H1 (cell line): ENCODE measurements around the gene SIGLEC12. TPM values are rescaled to one million over a fixed set of nuclear protein-coding genes. Genes with fewer than 3 reads are reported as not detected.

Source experiments
- CTCF ChIA-PET: fragments of 300-600 bp; sonication (Branson Sonifier 250); formaldehyde crosslinking; loops from one replicate; lab custom pipeline; 2021; ENCODE audit not compliant: partially characterized antibody; lab: Charles Lee
- POLR2A ChIA-PET: fragments of 300-600 bp; sonication (Branson Sonifier 250); formaldehyde crosslinking; loops from one replicate; lab custom pipeline; 2021; ENCODE audit warnings: inconsistent platforms; ENCODE audit not compliant: partially characterized antibody; lab: Charles Lee
- DNase-seq, 2 experiments: peaks; one replicate each; pipeline versions ENCODE4 v3.0.0 to v3.0.0-alpha.2; 2010 to 2022; ENCODE audit warnings: low spot score in 2 of 2, low read depth in 1 of 2, mixed read lengths in 1 of 2
- FAIRE-seq: peaks from 2 replicates; lab custom pipeline; 2011; peaks lifted over from hg19 to GRCh38; lab: Jason Lieb, UNC
- H2AFZ ChIP-seq: 2 replicates; pipeline ENCODE4 v1.8.1; 2012; ENCODE audit warnings: low read length, inconsistent platforms
- H2AK5ac ChIP-seq: 2 replicates; pipeline ENCODE4 v1.6.1; 2013; ENCODE audit warnings: low read depth, low read length
- H2BK120ac ChIP-seq: replicated peaks from 2 replicates; pipeline ENCODE3; 2013; ENCODE audit warnings: low read depth, low read length, inconsistent platforms
- H2BK12ac ChIP-seq: 2 replicates; pipeline ENCODE4 v1.6.1; 2013; ENCODE audit warnings: low read depth, low read length
- H2BK15ac ChIP-seq: 2 replicates; pipeline ENCODE4 v1.6.1; 2013; ENCODE audit warnings: low read length
- H2BK20ac ChIP-seq: 2 replicates; pipeline ENCODE4 v1.6.1; 2013; ENCODE audit warnings: low read length
- H2BK5ac ChIP-seq: 2 replicates; pipeline ENCODE4 v1.6.1; 2013; ENCODE audit warnings: low read depth, low read length
- H3K14ac ChIP-seq: 2 replicates; pipeline ENCODE4 v1.6.1; 2013; ENCODE audit warnings: inconsistent platforms; ENCODE audit not compliant: insufficient read length
- H3K18ac ChIP-seq: 2 replicates; pipeline ENCODE4 v1.6.1; 2013; ENCODE audit warnings: low read length; ENCODE audit errors: extremely low read depth
- H3K23ac ChIP-seq: 2 replicates; pipeline ENCODE4 v1.6.1; 2013; ENCODE audit warnings: inconsistent platforms; ENCODE audit not compliant: insufficient read length
- H3K23me2 ChIP-seq: 2 replicates; pipeline ENCODE4 v1.6.1; 2013; ENCODE audit warnings: low read depth, low read length
- H3K27ac ChIP-seq: 2 replicates; pipeline ENCODE4 v1.6.1; 2011; ENCODE audit warnings: low read depth, low read length, inconsistent platforms
- H3K27me3 ChIP-seq, 4 experiments: replicated peaks in 1 of 4; 1 replicate in 1 of 4; 2 replicates in 3 of 4; pipeline versions ENCODE4 v1.6.1 to v1.8.1; 2011 to 2013; ENCODE audit warnings: low read length in 3 of 4, mild to moderate bottlenecking in 3 of 4, inconsistent platforms in 2 of 4, mixed read lengths in 2 of 4, moderate library complexity in 1 of 4; ENCODE audit not compliant: control insufficient read depth in 3 of 4, insufficient read depth in 3 of 4; ENCODE audit errors: extremely low read depth in 1 of 4
- H3K36me3 ChIP-seq, 4 experiments: 2 replicates each; pipeline versions ENCODE4 v1.6.1 to v1.8.1; 2011 to 2013; ENCODE audit warnings: mild to moderate bottlenecking in 4 of 4, low read length in 3 of 4, moderate library complexity in 2 of 4, control low read depth in 1 of 4, inconsistent platforms in 1 of 4; ENCODE audit not compliant: insufficient read depth in 4 of 4, control insufficient read depth in 2 of 4
- H3K4ac ChIP-seq: replicated peaks from 2 replicates; pipeline ENCODE3; 2013; ENCODE audit warnings: low read length, low read depth, mixed read lengths, inconsistent platforms; ENCODE audit not compliant: insufficient read length
- H3K4me1 ChIP-seq, 4 experiments: replicated peaks in 1 of 4; 1 replicate in 1 of 4; 2 replicates in 3 of 4; pipeline versions ENCODE4 v1.6.1 to v1.8.1; 2011 to 2013; ENCODE audit warnings: low read length in 3 of 4, inconsistent platforms in 2 of 4, mixed read lengths in 1 of 4; ENCODE audit not compliant: insufficient read depth in 4 of 4, control insufficient read depth in 3 of 4
- H3K4me2 ChIP-seq, 2 experiments: 2 replicates each; pipeline versions ENCODE4 v1.6.1 to v1.8.1; 2011 to 2013; ENCODE audit warnings: low read depth in 2 of 2, low read length in 2 of 2, control low read depth in 1 of 2, inconsistent platforms in 1 of 2, mild to moderate bottlenecking in 1 of 2; ENCODE audit not compliant: insufficient read depth in 1 of 2
- H3K4me3 ChIP-seq, 4 experiments: fragments of 200-600, 300-600 bp in 1 of 4; sonication (generic), shearing (Covaris generic), sonication (Bioruptor Twin) in 1 of 4; 2 replicates each; pipeline versions ENCODE4 v1.5.1 to v1.8.1; 2011 to 2016; ENCODE audit warnings: low read length in 4 of 4, low read depth in 3 of 4, control low read depth in 2 of 4, inconsistent platforms in 2 of 4, mild to moderate bottlenecking in 2 of 4, mixed read lengths in 1 of 4, moderate library complexity in 1 of 4; ENCODE audit not compliant: insufficient read depth in 2 of 4; ENCODE audit errors: extremely low read depth in 1 of 4
- H3K56ac ChIP-seq: replicated peaks from 2 replicates; pipeline ENCODE3; 2013; ENCODE audit warnings: low read depth, mild to moderate bottlenecking, mixed read lengths, low read length, inconsistent platforms; ENCODE audit not compliant: insufficient read length
- H3K79me1 ChIP-seq: 2 replicates; pipeline ENCODE4 v1.6.1; 2013; ENCODE audit warnings: low read depth, low read length, control low read depth
- H3K79me2 ChIP-seq, 2 experiments: 2 replicates each; pipeline versions ENCODE4 v1.6.1 to v1.8.1; 2012 to 2013; ENCODE audit warnings: low read length in 2 of 2, mild to moderate bottlenecking in 2 of 2, inconsistent platforms in 1 of 2; ENCODE audit not compliant: insufficient read depth in 2 of 2, control insufficient read depth in 1 of 2
- H3K9ac ChIP-seq, 4 experiments: replicated peaks in 1 of 4; 1 replicate in 1 of 4; 2 replicates in 3 of 4; pipeline versions ENCODE4 v1.6.1 to v1.8.1; 2011 to 2013; ENCODE audit warnings: low read depth in 3 of 4, low read length in 3 of 4, control low read depth in 2 of 4, mild to moderate bottlenecking in 2 of 4, moderate library complexity in 2 of 4, inconsistent platforms in 1 of 4; ENCODE audit errors: extremely low read depth in 1 of 4
- H3K9me3 ChIP-seq, 2 experiments: 2 replicates each; pipeline versions ENCODE4 v1.6.1 to v1.8.1; 2012 to 2013; ENCODE audit warnings: mild to moderate bottlenecking in 2 of 2, moderate library complexity in 2 of 2, control low read depth in 1 of 2, inconsistent platforms in 1 of 2, low read depth in 1 of 2, low read length in 1 of 2, mixed read lengths in 1 of 2; ENCODE audit not compliant: insufficient read depth in 2 of 2
- H4K20me1 ChIP-seq, 2 experiments: replicated peaks in 1 of 2; 2 replicates each; pipeline versions ENCODE3 to v1.8.1; 2011 to 2013; ENCODE audit warnings: inconsistent platforms in 2 of 2, low read length in 2 of 2, mild to moderate bottlenecking in 1 of 2; ENCODE audit not compliant: insufficient read depth in 2 of 2, control insufficient read depth in 1 of 2
- H4K5ac ChIP-seq: 2 replicates; pipeline ENCODE4 v1.6.1; 2013; ENCODE audit warnings: low read length, low read depth, mixed read lengths, inconsistent platforms; ENCODE audit not compliant: insufficient read length
- H4K8ac ChIP-seq: 2 replicates; pipeline ENCODE4 v1.8.0; 2013; ENCODE audit warnings: mild to moderate bottlenecking, moderate library complexity, low read length, inconsistent platforms; ENCODE audit not compliant: insufficient read depth; ENCODE audit errors: extremely low read depth
- H4K91ac ChIP-seq: replicated peaks from 2 replicates; pipeline ENCODE3; 2013; ENCODE audit warnings: low read length, mixed read lengths, inconsistent platforms; ENCODE audit not compliant: insufficient read length
- ATF3 ChIP-seq: IDR thresholded peaks from 2 replicates; pipeline ENCODE4 v1.6.1; 2011; ENCODE audit warnings: low read depth, mild to moderate bottlenecking, low read length; ENCODE audit not compliant: insufficient read depth
- CBX8 ChIP-seq: fragments of 300-800, 300-1000 bp; sonication (generic); IDR thresholded peaks from 2 replicates; pipeline ENCODE4 v1.7.1; 2016; ENCODE audit warnings: low read depth, low read length, borderline replicate concordance
- CEBPB ChIP-seq: IDR thresholded peaks from 2 replicates; pipeline ENCODE4 v1.6.1; 2012; ENCODE audit warnings: low read depth, low read length
- CTBP2 ChIP-seq: IDR thresholded peaks from 2 replicates; pipeline ENCODE4 v1.7.0; 2011; ENCODE audit warnings: borderline replicate concordance, mild to moderate bottlenecking, moderate library complexity, mixed read lengths, low read length; ENCODE audit not compliant: insufficient read depth, insufficient read length
- EZH2 ChIP-seq: fragments of 200-600 bp; sonication (generic); IDR thresholded peaks from 2 replicates; pipeline ENCODE4 v1.7.1; 2012; ENCODE audit warnings: low read depth, mild to moderate bottlenecking, moderate library complexity, low read length, inconsistent platforms; ENCODE audit not compliant: severe bottlenecking
- KDM4A ChIP-seq: IDR thresholded peaks from one replicate; pipeline ENCODE4 v1.7.1; 2012; ENCODE audit warnings: low read depth, mild to moderate bottlenecking, moderate library complexity, low read length, inconsistent platforms; ENCODE audit not compliant: severe bottlenecking
- RBBP5 ChIP-seq: IDR thresholded peaks from 2 replicates; pipeline ENCODE4 v1.7.1; 2012; ENCODE audit warnings: low read depth, mild to moderate bottlenecking, inconsistent platforms, low read length, moderate library complexity, borderline replicate concordance
- RNF2 ChIP-seq: fragments of 200-900, 300-1000 bp; sonication (generic); IDR thresholded peaks from 2 replicates; pipeline ENCODE4 v1.7.1; 2016; ENCODE audit warnings: borderline replicate concordance, low read depth, mild to moderate bottlenecking, antibody characterized with exemption, low read length; ENCODE audit not compliant: poor library complexity, severe bottlenecking; ENCODE audit errors: missing control alignments
- USF2 ChIP-seq: IDR thresholded peaks from 2 replicates; pipeline ENCODE4 v1.6.1; 2011; ENCODE audit warnings: low read length, improper control_type of control experiment
- WGBS, 2 experiments: shearing (Covaris generic) in 1 of 2; methylation state at CpG; one replicate each; pipeline versions ENCODE4 v1.1.6 to v1.1.7; 2013 to 2015; ENCODE audit warnings: low lambda C conversion rate in 2 of 2, mixed read lengths in 2 of 2, inconsistent platforms in 1 of 2, low coverage in 1 of 2, missing lambda C conversion rate in 1 of 2; ENCODE audit not compliant: insufficient replicate concordance in 2 of 2, insufficient coverage in 1 of 2, insufficient read length in 1 of 2; ENCODE audit errors: extremely low coverage in 1 of 2, missing lambda C conversion rate in 1 of 2; 5-methylcytosine and 5-hydroxymethylcytosine counted together
- polyA plus RNA-seq, 7 experiments: library from polyadenylated mRNA; depleted of rRNA in 3 of 7; stranded (reverse) in 5 of 7; unstranded in 2 of 7; fragments of >200 nt in 5 of 7; fragments of 200-250 nt in 2 of 7; gene quantifications; 1 replicate in 5 of 7; 2 replicates in 1 of 7; 4 replicates in 1 of 7; pipeline versions ENCODE4 v1.2.1 to v1.2.3, GENCODE V29; 2011 to 2013; ENCODE audit warnings: missing spikeins in 2 of 7, mixed read lengths in 2 of 7
- total RNA-seq: library from RNA; stranded (reverse); fragmentation: NEBNext Ultra II Directional; extraction: Animal tissue kit (Norgen Biotek cat#: 25700); gene quantifications from 2 replicates; pipeline ENCODE4 v1.2.1, GENCODE V29; 2021
- TF ChIP-seq, protein P1 (sequence below): IDR thresholded peaks from 2 replicates; pipeline ENCODE4 v1.6.1; 2012; ENCODE audit warnings: low read length, inconsistent platforms

Gene SIGLEC12
- total and polyA plus RNA-seq, 2 of the 8 experiments (the other 6 are each of a cell fraction or from before 2014, with no cell fraction given): not detected

DNA sequence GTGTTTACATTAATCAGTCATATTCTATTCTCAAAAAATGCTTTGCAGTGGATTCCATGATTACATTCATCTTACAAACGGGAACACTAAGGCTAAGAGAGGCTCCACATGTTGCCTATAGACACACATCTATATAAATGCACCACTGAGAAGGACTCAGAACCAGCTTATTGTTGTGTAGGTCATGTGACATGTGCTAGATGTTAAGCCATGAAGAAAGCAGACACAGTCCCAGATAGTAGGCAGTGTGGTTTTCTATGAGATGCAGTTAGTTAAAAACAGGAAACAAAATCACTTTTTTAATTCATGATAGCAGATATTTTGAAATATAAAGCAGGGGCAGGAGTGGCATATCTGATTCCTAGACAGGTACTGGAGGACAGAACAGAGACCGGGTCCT lies 19.1 kb upstream of the SIGLEC12 start:
- no peaks in the 10 kb centered on the region for H3K36me3 ChIP-seq
- H3K4ac ChIP-seq: no peak overlapping the region
- H3K4me1 ChIP-seq: no peaks in the 10 kb centered on the region
- H3K9me3 ChIP-seq: peaks cover 55 to 68% of the 10 kb centered on the region in 2 experiments
- ChIA-PET CTCF (no interaction called here), POLR2A (no interaction called here)
- DNase-seq (no peak), FAIRE-seq (no peak)
- H2BK20ac ChIP-seq: no peak overlapping the region
- no peak overlapping the region for H2BK12ac ChIP-seq
- no peak overlapping the region for H3K14ac ChIP-seq
- H2AFZ ChIP-seq: no peak overlapping the region
- no peak overlapping the region for H2BK5ac ChIP-seq
- H3K9ac ChIP-seq: no peak overlapping the region
- H3K79me1 ChIP-seq: no peaks in the 10 kb centered on the region
- no peak overlapping the region for H2BK15ac ChIP-seq
- H3K79me2 ChIP-seq: no peaks in the 10 kb centered on the region
- H3K4me3 ChIP-seq: no peak overlapping the region
- no peak overlapping the region for H2BK120ac ChIP-seq
- H4K5ac ChIP-seq: no peak overlapping the region
- no peaks in the 10 kb centered on the region for H4K20me1 ChIP-seq
- H3K27me3 ChIP-seq: peaks cover 0 to 1% (median 0%) of the 10 kb centered on the region in 4 experiments; a peak in 1 of 7 replicates
- no peak overlapping the region for H3K18ac ChIP-seq
- no peak overlapping the region for H3K27ac ChIP-seq
- no peak overlapping the region for H3K56ac ChIP-seq
- H3K4me2 ChIP-seq: no peak overlapping the region
- H4K8ac ChIP-seq: no peak overlapping the region
- no peaks in the 10 kb centered on the region for H3K23me2 ChIP-seq
- no peak overlapping the region for H2AK5ac ChIP-seq
- 66% methylated on average over 2 of the region's 2 CpGs; no CpG with 5 or more reads in 1 of the 2 experiments for WGBS, 2 experiments
- H3K23ac ChIP-seq: no peak overlapping the region
- no peak overlapping the region for H4K91ac ChIP-seq
- TF ChIP-seq RNF2 (no peak), CBX8 (no peak), CTBP2 (no peak), EZH2 (no peak), CEBPB (no peak), RBBP5 (no peak), KDM4A (no peak), ATF3 (no peak), USF2 (no peak)
- TF ChIP-seq, protein P1, sequence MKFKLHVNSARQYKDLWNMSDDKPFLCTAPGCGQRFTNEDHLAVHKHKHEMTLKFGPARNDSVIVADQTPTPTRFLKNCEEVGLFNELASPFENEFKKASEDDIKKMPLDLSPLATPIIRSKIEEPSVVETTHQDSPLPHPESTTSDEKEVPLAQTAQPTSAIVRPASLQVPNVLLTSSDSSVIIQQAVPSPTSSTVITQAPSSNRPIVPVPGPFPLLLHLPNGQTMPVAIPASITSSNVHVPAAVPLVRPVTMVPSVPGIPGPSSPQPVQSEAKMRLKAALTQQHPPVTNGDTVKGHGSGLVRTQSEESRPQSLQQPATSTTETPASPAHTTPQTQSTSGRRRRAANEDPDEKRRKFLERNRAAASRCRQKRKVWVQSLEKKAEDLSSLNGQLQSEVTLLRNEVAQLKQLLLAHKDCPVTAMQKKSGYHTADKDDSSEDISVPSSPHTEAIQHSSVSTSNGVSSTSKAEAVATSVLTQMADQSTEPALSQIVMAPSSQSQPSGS: no peak
